HG03469 (cell line): ENCODE results near the gene FANCG.

Source experiments
- ATAC-seq: cut with Tn5 transposase; IDR thresholded peaks from one replicate; pipeline ENCODE4 v1.9.1; 2021; ENCODE audit warnings: mild to moderate bottlenecking, moderate library complexity, moderate number of reproducible peaks; ENCODE audit not compliant: unreplicated experiment

FANCG gene

DNA sequence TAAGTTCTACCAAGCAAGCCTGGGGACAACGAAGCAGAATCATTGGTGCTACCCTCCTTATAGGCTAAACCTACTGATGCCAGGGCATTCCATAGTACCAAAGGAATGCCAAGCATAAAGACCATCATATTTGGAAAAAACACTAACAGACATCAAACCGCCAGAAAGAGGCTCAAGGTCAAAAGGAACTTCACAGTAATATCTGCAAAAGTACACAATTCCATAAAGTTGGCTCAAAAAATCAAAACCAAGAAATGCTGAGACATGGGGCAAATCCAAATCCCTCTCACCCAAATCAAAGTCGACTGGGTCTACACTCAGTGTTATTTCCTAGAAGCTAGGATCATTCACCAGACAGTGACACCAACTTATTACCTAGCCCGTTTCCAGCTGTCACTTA lies 10.7 kb downstream of the FANCG start:
- no peak for ATAC-seq

DNA sequence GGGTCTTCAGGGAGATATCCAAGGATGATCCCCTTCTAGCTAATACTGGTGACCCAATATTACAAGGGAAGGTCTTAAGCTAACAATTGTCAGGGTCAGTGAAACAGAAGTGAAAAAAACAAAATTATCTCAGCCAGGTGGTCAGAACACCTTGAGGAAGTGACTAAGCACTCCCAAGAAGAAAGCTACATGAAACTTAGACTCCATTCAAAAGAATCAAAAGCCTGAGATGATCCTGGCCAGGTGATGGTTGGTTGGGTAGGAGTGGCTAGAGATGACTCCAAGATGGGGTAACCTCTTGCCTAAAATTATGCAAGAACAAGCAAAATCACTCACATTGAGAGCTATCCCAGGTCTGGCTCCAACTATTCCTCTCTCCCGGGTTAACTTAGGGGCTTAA lies 12.7 kb downstream of the FANCG start:
- ATAC-seq: no peak

DNA sequence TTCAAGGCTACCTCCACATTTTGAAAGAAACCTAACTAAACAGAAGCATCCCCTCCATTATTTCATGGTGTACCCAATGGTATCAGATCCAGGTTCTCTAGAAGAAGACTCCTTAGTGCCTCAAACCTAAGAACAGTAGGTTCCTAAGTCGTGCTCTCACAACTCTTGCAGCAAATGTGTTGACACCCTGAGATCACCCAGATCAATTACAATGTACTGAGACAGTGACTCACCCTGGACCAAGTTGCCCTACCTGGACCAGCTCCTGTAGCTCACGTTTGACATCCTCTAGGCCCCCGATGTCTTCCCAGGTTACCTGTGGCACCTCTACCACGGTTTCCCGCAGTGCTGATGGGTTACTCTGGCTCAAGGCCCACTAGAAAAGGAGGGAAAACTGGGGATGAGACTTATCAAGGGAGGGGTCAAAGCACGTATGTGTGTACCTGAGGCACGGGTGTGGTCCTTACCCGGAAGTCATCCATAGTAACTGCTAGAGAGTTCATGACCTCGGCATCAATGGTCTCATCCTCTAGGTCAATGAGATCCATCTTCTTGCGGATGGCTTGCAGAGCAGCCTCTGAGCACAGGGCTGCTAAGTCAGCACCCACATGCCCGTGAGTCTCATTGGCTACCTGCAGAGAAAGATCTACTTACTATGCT lies 19.1 kb downstream of the FANCG start:
- no peak for ATAC-seq

DNA sequence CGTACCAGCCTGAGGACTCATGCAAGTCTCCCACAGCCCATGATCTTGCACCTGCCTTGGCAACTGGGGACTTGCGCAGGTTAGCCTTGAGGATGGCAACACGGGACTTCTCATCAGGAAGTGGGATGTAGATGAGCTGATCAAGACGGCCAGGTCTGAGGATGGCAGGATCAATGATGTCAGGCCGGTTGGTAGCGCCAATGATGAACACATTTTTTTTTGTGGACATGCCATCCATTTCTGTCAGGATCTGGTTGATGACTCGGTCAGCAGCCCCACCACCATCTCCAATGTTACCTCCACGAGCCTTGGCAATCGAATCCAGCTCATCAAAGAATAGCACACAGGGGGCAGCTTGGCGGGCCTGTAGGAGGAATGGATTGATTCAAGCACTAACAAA lies 20.3 kb downstream of the FANCG start:
- no peak for ATAC-seq

DNA sequence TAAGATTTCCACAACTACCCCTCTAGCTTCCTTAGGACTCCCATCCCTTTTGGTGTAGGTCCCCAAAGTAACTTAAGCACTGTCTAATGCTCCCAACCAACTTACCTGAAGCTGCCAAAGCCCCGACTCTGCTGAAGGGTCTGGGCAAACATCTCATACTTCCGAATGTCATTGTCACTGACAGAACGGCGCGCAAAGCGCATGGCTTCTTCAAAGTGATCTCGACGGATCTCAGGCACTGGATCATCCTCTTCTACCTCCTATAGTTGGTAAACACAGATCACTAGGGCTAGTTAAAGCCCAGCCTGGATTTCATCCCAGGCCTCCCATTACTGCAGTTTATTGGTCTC lies 22.5 kb downstream of the FANCG start:
- ATAC-seq: no peak

DNA sequence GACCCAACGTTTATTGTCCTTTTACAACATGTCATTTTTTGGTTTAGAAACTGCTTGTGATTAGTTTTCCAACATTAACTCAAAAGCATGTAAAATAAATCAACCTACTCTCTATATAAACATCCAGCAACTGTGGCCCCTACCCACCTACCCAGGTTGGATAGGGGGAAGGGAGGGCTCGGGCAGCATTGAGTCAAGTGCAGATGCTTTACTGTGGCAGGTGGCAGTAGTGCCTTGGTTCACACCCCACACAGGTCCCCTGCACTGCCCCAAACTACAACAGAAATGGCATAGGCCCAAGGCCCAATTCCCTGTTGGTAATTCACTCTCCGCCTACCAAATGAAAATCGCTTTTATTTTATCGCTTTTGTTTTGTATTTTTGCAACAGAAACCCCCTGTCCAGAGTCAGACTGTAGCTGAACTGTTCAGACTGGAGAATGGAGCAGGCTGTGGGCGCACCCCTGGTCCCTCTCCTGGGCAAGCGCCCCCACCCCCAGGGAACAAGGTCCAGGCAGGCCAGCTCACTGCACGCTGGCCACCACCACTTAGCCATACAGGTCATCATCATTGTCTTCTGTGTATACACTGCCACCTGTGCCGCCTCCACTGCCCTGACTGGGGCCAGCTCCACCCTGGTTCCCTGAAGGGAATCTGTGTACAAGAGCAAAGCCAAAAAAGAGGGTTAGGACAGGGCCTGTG lies 23.0 kb downstream of the FANCG start:
- ATAC-seq: no peak

DNA sequence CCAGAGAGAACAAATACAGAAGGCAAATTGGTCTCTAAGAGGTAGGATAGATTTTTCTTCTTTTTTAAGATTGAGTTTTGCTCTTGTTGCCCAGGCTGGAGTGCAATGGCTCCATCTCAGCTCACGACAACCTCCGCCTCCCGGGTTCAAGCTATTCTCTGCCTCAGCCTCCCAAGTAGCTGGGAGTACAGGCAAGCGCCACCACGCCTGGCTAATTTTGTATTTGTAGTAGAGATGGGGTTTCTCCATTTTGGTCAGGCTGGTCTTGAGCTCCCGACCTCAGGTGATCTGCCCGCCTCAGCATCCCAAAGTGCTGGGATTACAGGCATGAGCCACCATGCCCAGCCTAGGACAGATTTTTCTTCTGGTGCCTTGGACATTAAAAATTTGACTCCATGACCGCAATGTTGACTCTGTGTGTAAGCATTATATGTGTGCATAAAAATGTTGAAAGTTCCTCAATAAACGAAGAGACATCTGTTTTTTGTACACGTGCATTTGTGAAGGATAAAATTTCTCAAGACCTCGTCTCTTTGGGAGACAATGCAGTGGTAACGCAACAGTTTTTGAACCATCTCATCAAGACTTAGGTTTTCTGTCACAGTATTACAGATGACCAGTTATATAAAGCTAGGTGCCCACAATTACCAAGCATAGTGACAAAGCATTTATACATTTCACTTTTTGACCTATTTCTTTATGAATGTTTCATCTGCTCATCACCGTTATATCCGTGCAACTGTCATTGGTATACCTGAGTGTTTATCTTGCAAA lies 24.7 kb downstream of the FANCG start:
- ATAC-seq: no peak

DNA sequence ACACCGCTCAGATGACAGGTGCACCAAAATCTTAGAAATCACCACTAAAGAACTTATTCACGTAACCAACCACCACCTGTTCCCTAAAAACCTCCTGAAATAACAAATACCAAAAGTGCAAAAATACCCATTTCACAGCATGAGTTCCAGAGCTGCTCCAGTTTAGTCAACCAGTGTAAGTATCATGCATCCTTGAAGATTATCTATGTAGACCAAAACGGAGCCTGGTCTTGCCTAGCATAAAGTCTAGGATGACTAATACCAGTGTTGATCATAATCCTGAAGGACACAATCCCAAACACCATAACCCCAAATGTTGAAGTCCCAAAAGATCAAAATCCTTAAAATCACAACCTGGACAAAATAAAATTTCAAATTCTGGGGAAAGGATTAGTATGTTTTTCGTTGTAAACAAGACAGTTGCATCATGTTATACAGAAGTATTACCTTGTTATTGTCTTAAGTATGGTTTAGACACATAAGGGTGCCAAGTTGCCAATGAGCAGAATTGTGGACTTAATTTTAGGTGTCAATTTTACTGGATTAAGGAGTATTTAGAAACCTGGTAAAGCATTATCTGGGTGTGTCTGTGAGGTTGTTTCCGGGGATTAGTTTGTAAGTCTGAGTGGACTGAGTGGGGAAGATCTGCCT lies 25.4 kb downstream of the FANCG start:
- no peak for ATAC-seq

DNA sequence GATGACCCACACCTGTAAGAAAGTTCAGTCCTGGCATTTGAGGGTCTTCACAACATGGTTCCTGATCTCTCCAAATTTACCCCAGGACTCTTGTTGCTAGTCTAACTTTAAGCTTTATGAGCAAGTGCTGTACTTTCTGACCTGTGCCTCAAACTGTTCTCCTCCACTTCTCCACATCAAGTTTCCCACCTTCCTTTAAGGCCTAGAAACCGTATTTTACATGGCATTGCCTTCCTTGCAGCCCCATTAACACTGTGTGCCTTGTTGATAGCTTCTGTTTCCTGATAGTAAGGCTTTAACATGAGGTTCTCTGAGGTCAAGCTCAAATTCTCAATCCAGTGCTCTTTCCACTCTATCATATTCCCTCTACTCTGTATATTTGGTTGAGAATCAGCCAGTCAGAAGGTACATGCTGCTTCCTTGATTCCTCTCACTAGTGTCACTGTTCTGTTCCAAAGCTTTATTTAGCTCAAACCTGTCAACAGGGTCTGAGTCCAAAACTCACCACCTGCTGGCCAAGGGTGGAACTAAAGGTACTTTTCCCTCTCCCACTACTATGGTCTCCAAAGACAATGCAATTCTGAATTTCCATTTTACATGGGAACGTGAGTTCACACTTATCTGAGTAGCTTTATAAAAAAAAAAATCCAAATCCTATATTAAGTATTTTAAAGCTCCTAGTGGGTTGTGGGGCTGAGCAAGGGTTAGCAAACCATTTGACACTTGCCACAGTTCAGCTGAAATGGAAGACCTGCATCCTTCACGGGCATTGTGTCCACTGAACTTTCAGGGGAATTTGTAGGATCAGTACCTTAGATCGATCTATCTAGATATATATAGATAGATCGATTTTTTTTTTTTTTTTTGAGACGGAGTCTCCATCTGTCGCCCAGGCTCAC lies 28.4 kb downstream of the FANCG start:
- ATAC-seq: no peak

DNA sequence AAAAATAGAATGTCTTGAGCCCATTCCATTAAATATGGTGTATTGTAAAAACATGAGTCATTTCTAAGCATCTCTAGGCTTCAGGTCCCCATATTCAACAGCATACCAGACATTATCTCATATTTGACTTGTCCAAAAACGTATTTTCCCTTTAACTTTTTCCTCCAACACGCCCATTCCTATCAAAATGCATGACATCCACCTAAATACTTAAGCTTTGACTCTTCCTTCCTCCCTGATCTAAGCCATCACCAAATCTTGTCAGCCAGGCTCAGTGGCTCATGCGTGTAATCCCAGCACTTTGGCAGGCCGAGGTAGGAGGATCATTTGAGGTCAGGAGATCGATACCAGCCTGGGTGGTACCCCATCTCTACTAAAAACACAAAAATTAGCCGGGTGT lies 31.2 kb downstream of the FANCG start:
- ATAC-seq: no peak

DNA sequence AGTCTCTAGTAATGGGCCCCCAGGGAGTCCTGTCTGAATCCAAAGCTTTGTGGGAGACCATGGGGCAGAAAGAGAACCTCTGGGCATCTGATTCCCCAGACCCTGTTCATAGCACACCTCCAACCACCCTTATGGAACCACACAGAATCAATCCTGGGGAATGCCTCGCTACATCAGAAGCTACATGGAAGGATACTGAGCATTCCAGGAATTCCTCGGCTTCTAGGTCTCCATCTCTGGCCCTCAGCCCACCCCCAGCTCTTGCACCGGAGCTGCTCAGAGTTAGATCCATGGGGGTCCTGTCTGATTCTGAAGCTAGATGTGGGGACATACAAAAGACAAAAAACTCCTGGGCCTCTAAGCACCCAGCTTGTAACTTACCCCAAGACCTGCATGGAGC lies 35.7 kb downstream of the FANCG start:
- ATAC-seq: no peak

DNA sequence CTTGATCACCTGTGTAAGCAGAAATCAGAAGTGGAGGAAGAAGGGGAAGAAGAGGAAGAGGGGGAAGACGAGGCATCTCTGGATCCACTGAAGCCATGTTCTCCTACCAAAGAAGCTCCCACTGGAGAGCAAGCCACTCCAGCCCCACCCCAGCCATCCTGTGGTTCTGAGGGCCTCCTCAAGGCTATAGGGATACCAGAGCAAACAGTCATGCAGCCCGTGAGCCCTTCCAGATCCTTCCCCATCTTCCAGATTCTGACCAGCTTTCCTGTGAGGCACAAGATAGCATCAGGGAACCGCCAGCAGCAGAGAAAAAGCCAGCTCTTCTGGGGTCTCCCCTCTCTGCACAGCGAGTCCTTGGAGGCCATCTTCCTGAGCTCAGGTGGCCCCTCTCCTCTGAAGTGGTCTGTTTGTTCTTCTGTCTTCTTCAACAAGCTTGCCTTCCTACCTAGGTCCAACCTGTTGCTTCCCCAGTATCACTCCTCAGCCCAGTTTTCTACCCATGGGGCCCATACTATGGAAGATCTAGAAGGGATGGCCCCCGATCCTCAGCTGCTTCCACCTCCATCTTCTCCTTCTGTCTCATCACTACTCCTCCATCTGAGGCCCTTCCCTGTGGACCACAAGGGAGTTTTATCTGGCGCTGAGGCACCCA lies 36.7 kb downstream of the FANCG start:
- ATAC-seq: no peak

DNA sequence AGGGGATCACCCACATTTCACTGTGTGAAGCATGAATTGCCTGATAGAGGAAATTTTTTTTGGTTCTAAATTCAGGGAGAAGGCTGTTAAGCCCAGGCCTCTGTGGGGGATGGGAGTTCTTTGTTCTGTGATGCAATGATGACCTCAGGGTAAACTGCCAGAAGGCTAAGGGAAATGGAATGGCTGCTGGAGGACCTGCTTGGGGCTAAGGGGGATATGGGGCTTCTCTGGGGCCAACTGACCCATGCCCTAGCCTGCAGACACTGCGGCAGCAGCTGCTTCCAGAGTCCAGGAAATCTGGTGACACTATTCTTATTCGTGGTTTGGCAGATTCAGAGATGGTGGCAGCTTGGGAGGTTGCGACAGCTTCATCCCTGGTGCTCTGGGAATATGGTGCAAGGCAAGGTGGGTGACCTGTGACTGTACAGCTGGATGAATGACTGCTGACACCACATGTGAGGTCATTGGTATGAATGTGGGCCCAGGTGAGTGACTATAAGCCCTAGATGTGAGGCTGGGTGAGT lies 37.6 kb downstream of the FANCG start:
- no peak for ATAC-seq

DNA sequence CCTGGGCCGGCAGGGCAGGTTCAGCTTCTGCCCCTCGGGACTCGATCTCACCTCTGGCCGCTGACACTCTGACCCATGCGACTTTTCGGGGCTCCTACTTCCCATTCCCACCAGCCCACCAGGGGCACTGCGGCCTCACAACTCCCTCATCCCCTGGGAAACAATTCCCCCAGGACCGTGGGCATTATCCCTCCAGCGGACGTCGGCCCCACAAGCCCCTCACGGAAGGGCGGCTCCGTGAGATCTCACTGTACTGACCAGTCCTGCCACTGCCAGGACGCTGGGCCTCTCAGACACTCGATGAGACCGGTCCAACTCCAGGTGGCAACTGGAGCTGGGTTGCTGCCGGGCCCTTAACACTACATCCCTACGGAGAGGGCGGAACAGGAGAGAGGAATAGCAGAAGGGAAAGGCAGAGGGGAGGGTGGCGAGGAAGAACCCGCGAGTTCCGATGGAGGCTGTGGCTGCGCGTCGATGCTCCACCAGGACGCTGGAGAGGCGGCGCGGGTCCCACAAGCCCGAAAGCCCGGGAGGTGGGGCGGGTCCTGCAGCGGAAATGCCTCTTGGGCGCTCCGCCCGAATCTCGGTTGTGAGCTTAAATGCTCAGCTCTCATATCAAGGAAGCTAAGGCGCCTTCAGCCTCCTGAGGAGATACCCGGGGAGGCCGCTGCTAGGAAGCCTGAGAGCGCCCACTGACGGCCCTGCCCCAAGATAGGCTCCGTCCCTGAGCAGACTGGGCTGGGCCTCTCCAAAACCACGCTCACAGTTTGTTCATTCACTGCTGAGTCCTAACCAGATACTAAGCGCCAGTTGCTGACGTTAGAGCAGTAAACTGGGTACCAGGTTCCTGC lies 43.7 kb downstream of the FANCG start:
- no peak for ATAC-seq

DNA sequence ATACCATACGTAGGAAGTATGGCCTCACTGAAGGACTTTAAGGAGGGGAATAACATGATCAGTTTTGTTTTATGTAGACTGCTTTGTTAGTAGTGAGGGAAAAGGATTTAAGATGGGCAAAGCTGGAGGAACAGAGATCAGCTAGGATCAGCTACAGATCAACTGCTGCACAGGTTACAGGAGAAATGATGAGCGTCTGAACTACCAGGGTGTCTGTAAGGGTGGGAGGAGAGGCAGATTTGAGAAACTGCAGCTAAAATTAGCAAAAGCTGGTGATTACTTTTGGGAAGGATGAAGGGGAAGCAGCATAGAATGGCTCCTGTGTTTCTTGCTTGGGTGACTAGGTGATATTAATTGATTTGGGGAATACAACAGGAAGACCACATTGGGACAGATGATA lies 46.6 kb downstream of the FANCG start:
- no peak for ATAC-seq

DNA sequence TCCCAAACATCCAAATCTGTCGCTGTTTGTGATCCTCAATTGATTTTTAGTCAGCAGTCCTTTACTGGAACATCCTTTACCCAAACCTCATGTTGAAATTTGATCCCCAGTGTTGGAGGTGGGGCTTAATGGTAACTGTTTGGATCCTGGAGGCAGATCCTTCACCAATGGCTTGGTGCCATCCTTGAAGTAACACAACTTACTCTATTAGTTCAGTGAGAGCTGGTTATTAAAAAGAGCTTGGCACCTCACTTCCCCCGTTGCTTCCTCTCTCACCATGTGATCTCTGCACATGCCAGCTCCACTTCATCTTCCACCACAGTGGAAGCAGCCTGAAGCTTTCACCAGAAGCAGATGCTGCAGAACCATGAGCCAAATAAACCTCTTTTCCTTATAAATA lies 49.9 kb downstream of the FANCG start:
- ATAC-seq: no peak

DNA sequence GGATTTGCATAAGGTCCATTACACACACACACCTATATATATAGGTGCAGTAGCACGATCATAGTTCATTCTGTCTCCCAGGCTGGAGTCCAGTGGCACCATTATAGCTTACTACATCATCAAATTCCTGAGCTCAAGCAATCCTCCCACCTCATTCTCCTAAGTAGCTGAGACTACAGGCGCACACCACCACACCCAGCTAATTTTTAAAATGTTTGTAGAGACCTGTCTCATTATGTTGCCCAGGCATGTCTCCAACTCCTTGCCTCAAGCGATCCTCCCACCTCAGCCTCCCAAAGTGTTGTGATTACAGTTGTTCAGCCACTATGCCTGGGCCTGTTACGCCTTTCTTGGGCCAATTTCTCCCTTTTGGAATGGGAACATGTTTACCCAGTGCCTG lies 50.5 kb downstream of the FANCG start:
- ATAC-seq: no peak

DNA sequence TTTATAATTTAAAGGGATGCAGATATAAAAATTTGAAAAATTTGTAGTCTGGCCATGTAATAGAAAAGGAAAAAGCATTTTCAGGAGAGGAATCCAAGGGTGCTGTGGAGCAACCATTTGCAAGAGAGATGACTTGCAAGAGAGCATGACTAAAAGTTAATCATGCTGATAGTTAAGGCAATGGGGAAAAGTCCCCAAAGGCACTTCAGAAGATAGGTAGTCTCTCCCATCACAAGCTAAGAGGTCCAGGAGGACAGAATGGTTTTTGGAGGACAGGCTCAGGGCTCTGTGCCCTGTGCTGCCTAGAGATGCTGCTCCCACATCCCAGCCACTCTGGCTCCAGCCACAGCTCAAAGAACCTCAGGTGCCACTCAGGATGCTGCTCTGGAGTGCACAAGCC lies 51.4 kb downstream of the FANCG start:
- ATAC-seq: no peak

DNA sequence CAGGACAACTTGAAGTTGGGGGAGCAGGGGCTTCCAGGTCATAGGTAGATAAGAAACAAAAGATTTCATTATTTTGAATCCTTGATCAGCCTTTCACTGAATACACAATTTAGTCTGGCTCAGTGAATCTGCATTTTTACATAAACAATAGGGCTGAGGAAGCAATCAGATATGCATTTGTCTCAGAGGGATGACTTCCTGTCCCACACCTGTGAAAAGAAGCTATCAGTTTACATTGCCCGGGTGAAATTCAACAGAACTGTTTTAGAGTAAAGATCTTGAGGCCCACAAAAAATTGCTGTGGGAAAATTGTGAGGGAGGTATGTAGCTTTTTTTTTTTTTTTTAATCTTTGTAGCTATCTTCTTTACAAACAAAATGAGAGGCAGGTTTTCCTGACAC lies 51.9 kb downstream of the FANCG start:
- ATAC-seq: no peak
